ENCODE data around the gene SLC49A3. TPM values are rescaled to one million over a fixed set of nuclear protein-coding genes. Genes with fewer than 3 reads are reported as not detected.
"Not testable (repeated sequence)": the region's sequence is repeated elsewhere in the genome, so short reads cannot be mapped to it uniquely, and the experiment has no call there.

SLC49A3 gene
- total RNA-seq, 2 donors from 2014 or later: 0.59 to 1.3 TPM

- ATAC-seq: no peak
- DNase-seq (ENCODE audit: low spot score in 2 of 2): no peak
These were observed 9.9 kb downstream of the SLC49A3 start for GRCh38 chr4:679104-679481.

GRCh38 chr4:678331-679103, 10.4 kb downstream of the SLC49A3 start:
- no peak overlapping the region for H3K27ac Mint-ChIP-seq
- H3K36me3 Mint-ChIP-seq: peaks cover 1% of the 10 kb centered on the region in 2 donors
- ATAC-seq: no peak
- no peak for DNase-seq (ENCODE audit: low spot score in 2 of 2)
- no peaks in the 10 kb centered on the region for H3K9me3 Mint-ChIP-seq

More at GRCh38 chr4:679104-679481, 9.9 kb downstream of the SLC49A3 start:
- Mint-ChIP-seq H3K27ac (no peak overlapping the region), H3K36me3 (no peaks in the 10 kb centered on the region), H3K9me3 (no peaks in the 10 kb centered on the region)

- Mint-ChIP-seq H3K9me3 (no peaks in the 10 kb centered on the region), H3K27ac (no peak overlapping the region), H3K36me3 (peaks cover 8 to 10% of the 10 kb centered on the region in 2 donors)
- DNase-seq (ENCODE audit: low spot score in 2 of 2) (no peak), ATAC-seq (no peak)
These were observed 11.3 kb downstream of the SLC49A3 start for GRCh38 chr4:677431-678293.

- Mint-ChIP-seq H3K27ac (no peak overlapping the region), H3K9me3 (no peaks in the 10 kb centered on the region), H3K36me3 (peaks cover 8 to 16% of the 10 kb centered on the region in 2 donors)
- no peak for DNase-seq (ENCODE audit: low spot score in 2 of 2)
- ATAC-seq: no peak
These were observed 12.1 kb downstream of the SLC49A3 start for GRCh38 chr4:676871-677235.

- H3K27ac Mint-ChIP-seq: no peak overlapping the region
These were observed 12.7 kb downstream of the SLC49A3 start for GRCh38 chr4:675980-676870.

GRCh38 chr4:675036-675882, 13.7 kb downstream of the SLC49A3 start:
- Mint-ChIP-seq H3K27ac (peak overlapping the region; percentile 81 to 90), H3K9me3 (no peaks in the 10 kb centered on the region), H3K36me3 (peaks cover 16 to 21% of the 10 kb centered on the region in 2 donors)
- ATAC-seq (peak in 1 of 2 donors; percentile 5), DNase-seq (ENCODE audit: low spot score in 2 of 2) (no peak)

More at GRCh38 chr4:675980-676870, 12.7 kb downstream of the SLC49A3 start:
- Mint-ChIP-seq H3K9me3 (no peaks in the 10 kb centered on the region), H3K36me3 (peaks cover 12 to 16% of the 10 kb centered on the region in 2 donors)
- DNase-seq (ENCODE audit: low spot score in 2 of 2) (no peak), ATAC-seq (no peak)

- Mint-ChIP-seq H3K9me3 (no peaks in the 10 kb centered on the region), H3K36me3 (peaks cover 16 to 21% of the 10 kb centered on the region in 2 donors), H3K27ac (peak within 1 kb of the TSS; percentile 90 to 94)
- DNase-seq (ENCODE audit: low spot score in 2 of 2): peak; percentile 97 to 99
- peak; percentile 96 for ATAC-seq
These were observed 14.5 kb downstream of the SLC49A3 start, which contains the start of the genes ATP5ME and MYL5 for GRCh38 chr4:674172-675035. Gene ATP5ME (minus strand): TSS chr4:674276. CDS start chr4:674247, 29 bp downstream. Gene MYL5 (plus strand): TSS chr4:674542. CDS start chr4:678027, 3,485 bp downstream.

GRCh38 chr4:673349-674091, 15.4 kb downstream of the SLC49A3 start:
- Mint-ChIP-seq H3K36me3 (peaks cover 16 to 21% of the 10 kb centered on the region in 2 donors), H3K9me3 (no peaks in the 10 kb centered on the region), H3K27ac (peak overlapping the region; percentile 90 to 94)
- peak in 1 of 2 donors; percentile 13 for ATAC-seq
- DNase-seq (ENCODE audit: low spot score in 2 of 2): no peak

- DNase-seq (ENCODE audit: low spot score in 2 of 2) (no peak), ATAC-seq (no peak)
- Mint-ChIP-seq H3K9me3 (no peaks in the 10 kb centered on the region), H3K36me3 (peaks cover 16 to 21% of the 10 kb centered on the region in 2 donors), H3K27ac (no peak overlapping the region)
These were observed 17.2 kb downstream of the SLC49A3 start for GRCh38 chr4:671769-672168.

GRCh38 chr4:669806-670559, 19.0 kb downstream of the SLC49A3 start:
- H3K9me3 Mint-ChIP-seq; DNase-seq (ENCODE audit: low spot score in 2 of 2); H3K27ac Mint-ChIP-seq; ATAC-seq: not testable (repeated sequence)
- peaks cover 16 to 21% of the 10 kb centered on the region in 2 donors for H3K36me3 Mint-ChIP-seq

GRCh38 chr4:668219-668618, 20.7 kb downstream of the SLC49A3 start:
- not testable (repeated sequence) for H3K9me3 Mint-ChIP-seq; H3K27ac Mint-ChIP-seq; DNase-seq (ENCODE audit: low spot score in 2 of 2); ATAC-seq
- peaks cover 12 to 17% of the 10 kb centered on the region in 2 donors for H3K36me3 Mint-ChIP-seq

- H3K36me3 Mint-ChIP-seq: peaks cover 5 to 13% of the 10 kb centered on the region in 2 donors
- no peaks in the 10 kb centered on the region for H3K9me3 Mint-ChIP-seq
- no peak for DNase-seq (ENCODE audit: low spot score in 2 of 2)
- no peak overlapping the region for H3K27ac Mint-ChIP-seq
- no peak for ATAC-seq
These were observed 21.4 kb downstream of the SLC49A3 start for GRCh38 chr4:667545-667925.

GRCh38 chr4:666822-667544, 22.0 kb downstream of the SLC49A3 start:
- Mint-ChIP-seq H3K36me3 (peaks cover 4 to 13% of the 10 kb centered on the region in 2 donors), H3K9me3 (no peaks in the 10 kb centered on the region), H3K27ac (no peak overlapping the region)
- ATAC-seq (no peak), DNase-seq (ENCODE audit: low spot score in 2 of 2) (no peak)

Measured in activated naive CD4-positive, alpha-beta T cell treated with anti-CD3 and anti-CD28 coated beads, Interleukin-2, amount 50 U/mL, for 72 hours (primary cell).